WERI-Rb-1 (cell line): ENCODE results near the gene TMEM168.

Source experiments
- DNase-seq: peaks from one replicate; pipeline ENCODE4 v3.0.0-alpha.2; 2020
- H3K27ac ChIP-seq: fragments of 250-450 bp; sonication (Bioruptor Pico); 2 replicates; pipeline ENCODE4 v1.5.1; 2020; ENCODE audit warnings: mild to moderate bottlenecking, moderate library complexity
- H3K27me3 ChIP-seq: fragments of 250-450 bp; sonication (Bioruptor Pico); 2 replicates; pipeline ENCODE4 v1.5.1; 2021; ENCODE audit warnings: mild to moderate bottlenecking, low read depth, moderate library complexity; ENCODE audit not compliant: insufficient read depth, severe bottlenecking
- H3K36me3 ChIP-seq: fragments of 250-450 bp; sonication (Bioruptor Pico); 2 replicates; pipeline ENCODE4 v1.5.1; 2020; ENCODE audit warnings: mild to moderate bottlenecking, moderate library complexity
- H3K4me3 ChIP-seq: 2 replicates; pipeline ENCODE4 v1.5.1; 2011; ENCODE audit warnings: low read depth, mild to moderate bottlenecking, control low read depth, low read length
- H3K9me3 ChIP-seq: fragments of 250-450 bp; sonication (Bioruptor Pico); 2 replicates; pipeline ENCODE4 v1.5.1; 2021; ENCODE audit warnings: mild to moderate bottlenecking, moderate library complexity; ENCODE audit not compliant: severe bottlenecking
- CTCF ChIP-seq: IDR thresholded peaks from 2 replicates; pipeline ENCODE4 v1.5.1; 2011; ENCODE audit warnings: low read depth, mild to moderate bottlenecking, control low read depth, inconsistent platforms, low read length

TMEM168 gene

GRCh38 chr7:112777406-112777805 is 12.8 kb downstream of the TMEM168 start:
- H3K9me3 ChIP-seq, result no peaks in the 10 kb centered on the region
- no peak overlapping the region for H3K27ac ChIP-seq
- H3K36me3 ChIP-seq, result no peaks in the 10 kb centered on the region
- DNase-seq, result no peak
- no peak for TF ChIP-seq CTCF
- no peak overlapping the region for H3K4me3 ChIP-seq
- no peaks in the 10 kb centered on the region for H3K27me3 ChIP-seq

GRCh38 chr7:112771166-112771565 is 19.0 kb downstream of the TMEM168 start:
- Histone ChIP-seq H3K27ac (no peak overlapping the region), H3K36me3 (no peaks in the 10 kb centered on the region), H3K27me3 (no peaks in the 10 kb centered on the region), H3K4me3 (no peak overlapping the region), H3K9me3 (no peaks in the 10 kb centered on the region)
- DNase-seq, result no peak
- TF ChIP-seq CTCF, result no peak

- no peak for TF ChIP-seq CTCF
- Histone ChIP-seq H3K36me3 (no peaks in the 10 kb centered on the region), H3K9me3 (no peaks in the 10 kb centered on the region), H3K4me3 (no peak overlapping the region), H3K27ac (no peak overlapping the region), H3K27me3 (no peaks in the 10 kb centered on the region)
- DNase-seq, result no peak
Measured at GRCh38 chr7:112770051-112770450, 20.1 kb downstream of the TMEM168 start.

- Histone ChIP-seq H3K27ac (no peak overlapping the region), H3K9me3 (no peaks in the 10 kb centered on the region), H3K4me3 (no peak overlapping the region), H3K36me3 (no peaks in the 10 kb centered on the region), H3K27me3 (no peaks in the 10 kb centered on the region)
- DNase-seq, result no peak
- no peak for TF ChIP-seq CTCF
Measured at GRCh38 chr7:112765105-112765504, 25.1 kb downstream of the TMEM168 start.

- Histone ChIP-seq H3K27ac (no peak overlapping the region), H3K4me3 (no peak overlapping the region), H3K27me3 (no peaks in the 10 kb centered on the region), H3K36me3 (no peaks in the 10 kb centered on the region), H3K9me3 (no peaks in the 10 kb centered on the region)
- TF ChIP-seq CTCF, result no peak
- DNase-seq, result no peak
Measured at GRCh38 chr7:112763996-112764395, 26.2 kb downstream of the TMEM168 start.

GRCh38 chr7:112763298-112763697 is 26.9 kb downstream of the TMEM168 start:
- H3K9me3 ChIP-seq, result no peaks in the 10 kb centered on the region
- H3K36me3 ChIP-seq, result no peaks in the 10 kb centered on the region
- TF ChIP-seq CTCF, result no peak
- H3K27ac ChIP-seq, result no peak overlapping the region
- DNase-seq, result no peak
- H3K27me3 ChIP-seq, result no peaks in the 10 kb centered on the region
- no peak overlapping the region for H3K4me3 ChIP-seq
